GM13977 (cell line): Measurements from ENCODE around the gene HIPK4.

Experiments used
- DNase-seq: peaks from one replicate; pipeline ENCODE4 v3.0.0; 2012; ENCODE audit warnings: low spot score
- in situ Hi-C: fragments of 300-500 bp; cut with MboI; formaldehyde crosslinking; loops from one replicate; pipeline ENCODE4 v1.12.0; 2022; ENCODE audit warnings: low sequenced_read_pairs, low pct_unique_long_range_greater_than_20kb, mixed read lengths, inconsistent platforms; ENCODE audit not compliant: unreplicated experiment
- TF ChIP-seq, protein P1 (sequence below): IDR thresholded peaks from 2 replicates; pipeline ENCODE4 v1.5.1; 2012; ENCODE audit warnings: mild to moderate bottlenecking, control low read depth; ENCODE audit not compliant: insufficient read depth; ENCODE audit errors: extremely low read depth, missing control alignments

Gene HIPK4

DNA sequence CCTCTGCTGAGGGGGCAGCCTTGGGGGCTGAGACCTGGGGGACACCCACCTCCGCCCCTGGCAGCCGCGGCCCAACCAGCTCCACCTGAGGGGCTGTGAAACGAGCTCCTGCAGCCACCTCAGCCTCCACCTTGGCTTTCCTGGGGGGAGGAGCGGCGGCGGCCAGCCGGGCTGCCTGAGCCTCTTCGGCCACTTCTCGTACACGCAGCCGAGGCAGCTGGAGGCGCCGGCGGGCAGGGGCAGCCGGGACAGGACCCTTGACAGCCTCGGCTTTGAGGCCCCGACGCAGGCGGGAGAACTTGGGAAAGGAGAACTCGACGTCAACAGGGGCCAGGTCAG is 7.6 kb upstream of the HIPK4 start:
- in situ Hi-C loops = no loop called here
- TF ChIP-seq, protein P1, sequence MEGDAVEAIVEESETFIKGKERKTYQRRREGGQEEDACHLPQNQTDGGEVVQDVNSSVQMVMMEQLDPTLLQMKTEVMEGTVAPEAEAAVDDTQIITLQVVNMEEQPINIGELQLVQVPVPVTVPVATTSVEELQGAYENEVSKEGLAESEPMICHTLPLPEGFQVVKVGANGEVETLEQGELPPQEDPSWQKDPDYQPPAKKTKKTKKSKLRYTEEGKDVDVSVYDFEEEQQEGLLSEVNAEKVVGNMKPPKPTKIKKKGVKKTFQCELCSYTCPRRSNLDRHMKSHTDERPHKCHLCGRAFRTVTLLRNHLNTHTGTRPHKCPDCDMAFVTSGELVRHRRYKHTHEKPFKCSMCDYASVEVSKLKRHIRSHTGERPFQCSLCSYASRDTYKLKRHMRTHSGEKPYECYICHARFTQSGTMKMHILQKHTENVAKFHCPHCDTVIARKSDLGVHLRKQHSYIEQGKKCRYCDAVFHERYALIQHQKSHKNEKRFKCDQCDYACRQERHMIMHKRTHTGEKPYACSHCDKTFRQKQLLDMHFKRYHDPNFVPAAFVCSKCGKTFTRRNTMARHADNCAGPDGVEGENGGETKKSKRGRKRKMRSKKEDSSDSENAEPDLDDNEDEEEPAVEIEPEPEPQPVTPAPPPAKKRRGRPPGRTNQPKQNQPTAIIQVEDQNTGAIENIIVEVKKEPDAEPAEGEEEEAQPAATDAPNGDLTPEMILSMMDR = no peak
- DNase-seq = no peak

GRCh38 chr19:40396886-40397567 is 7.0 kb upstream of the HIPK4 start:
- no peak for DNase-seq
- TF ChIP-seq, protein P1 = no peak
- in situ Hi-C loops = no loop called here

GRCh38 chr19:40395956-40396355 is 6.0 kb upstream of the HIPK4 start:
- no peak for DNase-seq
- TF ChIP-seq, protein P1 = no peak
- in situ Hi-C loops = no loop called here

DNA sequence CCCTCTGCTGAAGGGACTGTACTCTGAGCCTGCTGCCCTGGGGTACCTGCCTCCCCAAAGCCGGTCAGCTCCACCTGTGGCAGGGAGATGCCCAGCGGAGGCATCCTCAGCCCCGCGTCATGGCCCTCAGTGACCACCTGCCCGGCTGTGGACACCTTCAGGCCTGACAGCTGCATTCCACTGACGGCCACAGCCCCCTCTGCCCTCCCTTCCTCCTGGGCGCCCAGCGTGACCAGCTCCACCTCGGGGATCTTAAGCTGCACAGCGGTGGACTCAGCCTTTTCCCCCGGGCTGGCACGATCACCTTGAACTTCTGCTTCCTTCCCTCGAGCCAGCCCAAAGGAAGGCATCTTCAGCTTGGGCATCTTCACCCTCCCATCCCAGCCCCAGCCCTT is 4.8 kb upstream of the HIPK4 start:
- in situ Hi-C loops = no loop called here
- DNase-seq = no peak
- TF ChIP-seq, protein P1 = no peak

- DNase-seq = no peak
- in situ Hi-C loops = no loop called here
- TF ChIP-seq, protein P1 = no peak
Measured at GRCh38 chr19:40393894-40394815, 4.2 kb upstream of the HIPK4 start.

- no peak for DNase-seq
- TF ChIP-seq, protein P1 = peak; percentile 29
- in situ Hi-C loops = no loop called here
Measured at GRCh38 chr19:40392894-40393517, 3.0 kb upstream of the HIPK4 start.
